Keratinocyte (primary cell): ENCODE measurements around the gene UBE2E3.

Source experiments
- EZH2 ChIP-seq: IDR thresholded peaks from one replicate; pipeline ENCODE4 v1.6.1; 2012; ENCODE audit warnings: inconsistent platforms, mild to moderate bottlenecking, low read length, moderate library complexity
- TF ChIP-seq, protein P1 (sequence below), 3 experiments: IDR thresholded peaks in 1 of 3; conservative IDR thresholded peaks in 1 of 3; optimal IDR thresholded peaks in 1 of 3; 2 replicates in 2 of 3; 3 replicates in 1 of 3; pipeline versions ENCODE3 to v1.5.1; 2011; ENCODE audit warnings: low read length in 3 of 3, mild to moderate bottlenecking in 3 of 3, moderate library complexity in 2 of 3, control low read depth in 1 of 3, inconsistent platforms in 1 of 3; ENCODE audit not compliant: insufficient read depth in 2 of 3; ENCODE audit errors: extremely low read depth in 1 of 3

- TF ChIP-seq, protein P1, sequence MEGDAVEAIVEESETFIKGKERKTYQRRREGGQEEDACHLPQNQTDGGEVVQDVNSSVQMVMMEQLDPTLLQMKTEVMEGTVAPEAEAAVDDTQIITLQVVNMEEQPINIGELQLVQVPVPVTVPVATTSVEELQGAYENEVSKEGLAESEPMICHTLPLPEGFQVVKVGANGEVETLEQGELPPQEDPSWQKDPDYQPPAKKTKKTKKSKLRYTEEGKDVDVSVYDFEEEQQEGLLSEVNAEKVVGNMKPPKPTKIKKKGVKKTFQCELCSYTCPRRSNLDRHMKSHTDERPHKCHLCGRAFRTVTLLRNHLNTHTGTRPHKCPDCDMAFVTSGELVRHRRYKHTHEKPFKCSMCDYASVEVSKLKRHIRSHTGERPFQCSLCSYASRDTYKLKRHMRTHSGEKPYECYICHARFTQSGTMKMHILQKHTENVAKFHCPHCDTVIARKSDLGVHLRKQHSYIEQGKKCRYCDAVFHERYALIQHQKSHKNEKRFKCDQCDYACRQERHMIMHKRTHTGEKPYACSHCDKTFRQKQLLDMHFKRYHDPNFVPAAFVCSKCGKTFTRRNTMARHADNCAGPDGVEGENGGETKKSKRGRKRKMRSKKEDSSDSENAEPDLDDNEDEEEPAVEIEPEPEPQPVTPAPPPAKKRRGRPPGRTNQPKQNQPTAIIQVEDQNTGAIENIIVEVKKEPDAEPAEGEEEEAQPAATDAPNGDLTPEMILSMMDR (optimal IDR thresholded peaks at IDR 0.05 in 1 of 3, IDR thresholded peaks at IDR 0.05 in 1 of 3, conservative IDR thresholded peaks at IDR 0.05 in 1 of 3; ENCODE audit: extremely low read depth in 1 of 3, insufficient read depth in 2 of 3, low read length in 3 of 3): peak; percentile 28 to 57 (median 47)
- no peak for TF ChIP-seq EZH2
Measured at GRCh38 chr2:180983468-180984242, 3.2 kb downstream of the UBE2E3 start.
